Mesendoderm (in vitro differentiated cells): ENCODE results near the gene MUCL3.

Source experiments
- DNase-seq: peaks from one replicate; pipeline ENCODE4 v3.0.0; 2013
- H2AK5ac ChIP-seq: 2 replicates; pipeline ENCODE4 v1.6.1; 2013; ENCODE audit warnings: low read length, inconsistent platforms
- H2BK120ac ChIP-seq: 2 replicates; pipeline ENCODE4 v1.6.1; 2013; ENCODE audit warnings: low read depth, mild to moderate bottlenecking, low read length, moderate library complexity, mixed read lengths
- H2BK15ac ChIP-seq: replicated peaks from 2 replicates; pipeline ENCODE4 v1.6.1; 2013; ENCODE audit warnings: low read depth, mild to moderate bottlenecking, moderate library complexity
- H2BK5ac ChIP-seq: 2 replicates; pipeline ENCODE4 v1.6.1; 2013; ENCODE audit warnings: low read length, inconsistent platforms
- H3K18ac ChIP-seq: 2 replicates; pipeline ENCODE4 v1.6.1; 2013; ENCODE audit warnings: mild to moderate bottlenecking, low read length, mixed read lengths
- H3K23ac ChIP-seq: one replicate; pipeline ENCODE4 v1.6.1; 2013; ENCODE audit warnings: low read length
- H3K27ac ChIP-seq: 2 replicates; pipeline ENCODE4 v1.5.1; 2013; ENCODE audit warnings: low read depth, mild to moderate bottlenecking, inconsistent platforms, low read length, moderate library complexity
- H3K27me3 ChIP-seq: 2 replicates; pipeline ENCODE4 v1.6.1; 2013; ENCODE audit warnings: low read length, control low read depth, mild to moderate bottlenecking, inconsistent platforms; ENCODE audit not compliant: insufficient read depth, poor library complexity
- H3K36me3 ChIP-seq: 2 replicates; pipeline ENCODE4 v1.6.1; 2013; ENCODE audit warnings: low read length, inconsistent platforms; ENCODE audit not compliant: control insufficient read depth, insufficient read depth
- H3K4ac ChIP-seq: one replicate; pipeline ENCODE4 v1.6.1; 2013; ENCODE audit warnings: low read depth, mild to moderate bottlenecking, low read length, moderate library complexity
- H3K4me1 ChIP-seq: 2 replicates; pipeline ENCODE4 v1.6.1; 2013; ENCODE audit warnings: low read depth, low read length, inconsistent platforms; ENCODE audit not compliant: control insufficient read depth
- H3K4me2 ChIP-seq: 2 replicates; pipeline ENCODE4 v1.6.1; 2013; ENCODE audit warnings: low read length
- H3K4me3 ChIP-seq: 2 replicates; pipeline ENCODE4 v1.5.1; 2013; ENCODE audit warnings: mild to moderate bottlenecking, low read length
- H3K56ac ChIP-seq: one replicate; pipeline ENCODE4 v1.6.1; 2013; ENCODE audit warnings: low read length
- H3K79me1 ChIP-seq: 2 replicates; pipeline ENCODE4 v1.6.1; 2013; ENCODE audit warnings: low read length, inconsistent platforms
- H3K79me2 ChIP-seq: 2 replicates; pipeline ENCODE4 v1.6.1; 2013; ENCODE audit warnings: mild to moderate bottlenecking, low read length; ENCODE audit not compliant: control insufficient read depth, insufficient read depth
- H3K9ac ChIP-seq: 2 replicates; pipeline ENCODE4 v1.6.1; 2013; ENCODE audit warnings: low read length, inconsistent platforms
- H4K5ac ChIP-seq: one replicate; pipeline ENCODE4 v1.6.1; 2013; ENCODE audit warnings: low read length
- H4K8ac ChIP-seq: one replicate; pipeline ENCODE4 v1.6.1; 2013; ENCODE audit warnings: low read depth, mild to moderate bottlenecking, control low read depth, low read length, moderate library complexity
- WGBS: extraction: QIAGEN DNeasy Blood & Tissue Kit; methylation state at CpG from one replicate; pipeline ENCODE4 v1.1.7; 2013; ENCODE audit warnings: low lambda C conversion rate, missing lambda C conversion rate; ENCODE audit not compliant: insufficient coverage; ENCODE audit errors: extremely low coverage; 5-methylcytosine and 5-hydroxymethylcytosine counted together

Gene MUCL3

GRCh38 chr6:30957716-30958115, 16.9 kb downstream of the MUCL3 start:
- Histone ChIP-seq H3K4ac (no peak overlapping the region), H3K18ac (no peak overlapping the region), H2BK5ac (no peak overlapping the region), H3K79me2 (no peaks in the 10 kb centered on the region), H3K4me2 (no peak overlapping the region), H3K27ac (no peak overlapping the region), H3K36me3 (no peaks in the 10 kb centered on the region), H4K8ac (no peak overlapping the region), H2BK120ac (no peak overlapping the region), H4K5ac (no peak overlapping the region), H3K9ac (no peak overlapping the region), H2AK5ac (no peak overlapping the region), H2BK15ac (no peak overlapping the region), H3K27me3 (no peaks in the 10 kb centered on the region), H3K23ac (no peak overlapping the region), H3K4me1 (peaks cover 9% of the 10 kb centered on the region), H3K56ac (no peak overlapping the region), H3K4me3 (no peak overlapping the region), H3K79me1 (no peaks in the 10 kb centered on the region)
- no peak for DNase-seq
- WGBS, result no CpG with 5 or more reads among the region's 2 CpGs

GRCh38 chr6:30960907-30961673, 20.3 kb downstream of the MUCL3 start:
- no peak for DNase-seq
- Histone ChIP-seq H3K79me1 (no peaks in the 10 kb centered on the region), H3K9ac (no peak overlapping the region), H3K36me3 (no peaks in the 10 kb centered on the region), H4K5ac (no peak overlapping the region), H2AK5ac (no peak overlapping the region), H4K8ac (no peak overlapping the region), H3K27me3 (no peaks in the 10 kb centered on the region), H3K23ac (no peak overlapping the region), H3K79me2 (no peaks in the 10 kb centered on the region), H3K27ac (no peak overlapping the region), H3K56ac (no peak overlapping the region), H2BK120ac (no peak overlapping the region), H2BK15ac (no peak overlapping the region), H3K4me3 (no peak overlapping the region), H3K4me2 (no peak overlapping the region), H3K4ac (no peak overlapping the region), H3K18ac (no peak overlapping the region), H2BK5ac (no peak overlapping the region), H3K4me1 (peaks cover 2% of the 10 kb centered on the region)
- WGBS, result 92% methylated on average over 1 of the region's 9 CpGs

- Histone ChIP-seq H2BK5ac (no peak overlapping the region), H3K4me3 (no peak overlapping the region), H3K79me1 (no peaks in the 10 kb centered on the region), H3K27me3 (no peaks in the 10 kb centered on the region), H2AK5ac (no peak overlapping the region), H3K23ac (no peak overlapping the region), H3K4ac (no peak overlapping the region), H3K36me3 (no peaks in the 10 kb centered on the region), H3K18ac (no peak overlapping the region), H4K8ac (no peak overlapping the region), H3K27ac (no peak overlapping the region), H2BK15ac (no peak overlapping the region), H2BK120ac (no peak overlapping the region), H3K56ac (no peak overlapping the region), H3K79me2 (no peaks in the 10 kb centered on the region), H3K9ac (no peak overlapping the region), H3K4me2 (no peak overlapping the region), H4K5ac (no peak overlapping the region), H3K4me1 (no peaks in the 10 kb centered on the region)
- no peak for DNase-seq
Measured at GRCh38 chr6:30962716-30963115, 21.9 kb downstream of the MUCL3 start.

- no peak overlapping the region for H3K23ac ChIP-seq
- no peak overlapping the region for H3K27ac ChIP-seq
- H3K56ac ChIP-seq, result no peak overlapping the region
- DNase-seq, result no peak
- H4K8ac ChIP-seq, result no peak overlapping the region
- no peak overlapping the region for H3K9ac ChIP-seq
- H3K79me2 ChIP-seq, result no peaks in the 10 kb centered on the region
- no CpG with 5 or more reads among the region's 6 CpGs for WGBS
- H3K4me1 ChIP-seq, result no peaks in the 10 kb centered on the region
- H3K27me3 ChIP-seq, result no peaks in the 10 kb centered on the region
- H4K5ac ChIP-seq, result no peak overlapping the region
- no peak overlapping the region for H3K4me2 ChIP-seq
- no peak overlapping the region for H2BK5ac ChIP-seq
- H3K4ac ChIP-seq, result no peak overlapping the region
- no peaks in the 10 kb centered on the region for H3K79me1 ChIP-seq
- no peak overlapping the region for H3K4me3 ChIP-seq
- no peak overlapping the region for H2BK120ac ChIP-seq
- H2BK15ac ChIP-seq, result no peak overlapping the region
- H3K36me3 ChIP-seq, result no peaks in the 10 kb centered on the region
- no peak overlapping the region for H3K18ac ChIP-seq
- H2AK5ac ChIP-seq, result no peak overlapping the region
Measured at GRCh38 chr6:30963641-30964040, 22.9 kb downstream of the MUCL3 start.

GRCh38 chr6:30964075-30964474, 23.3 kb downstream of the MUCL3 start:
- H3K79me1 ChIP-seq, result no peaks in the 10 kb centered on the region
- no peak overlapping the region for H3K18ac ChIP-seq
- H2BK5ac ChIP-seq, result no peak overlapping the region
- DNase-seq, result no peak
- no peaks in the 10 kb centered on the region for H3K4me1 ChIP-seq
- no peak overlapping the region for H3K56ac ChIP-seq
- WGBS, result no CpG with 5 or more reads among the region's 4 CpGs
- no peak overlapping the region for H3K4me3 ChIP-seq
- H4K8ac ChIP-seq, result no peak overlapping the region
- H2AK5ac ChIP-seq, result no peak overlapping the region
- H3K36me3 ChIP-seq, result no peaks in the 10 kb centered on the region
- no peak overlapping the region for H3K9ac ChIP-seq
- H3K23ac ChIP-seq, result no peak overlapping the region
- H2BK120ac ChIP-seq, result no peak overlapping the region
- no peaks in the 10 kb centered on the region for H3K27me3 ChIP-seq
- no peak overlapping the region for H3K4ac ChIP-seq
- H3K79me2 ChIP-seq, result no peaks in the 10 kb centered on the region
- no peak overlapping the region for H2BK15ac ChIP-seq
- H4K5ac ChIP-seq, result no peak overlapping the region
- H3K27ac ChIP-seq, result no peak overlapping the region
- no peak overlapping the region for H3K4me2 ChIP-seq

GRCh38 chr6:30965140-30965601, 24.4 kb downstream of the MUCL3 start:
- WGBS, result no CpG with 5 or more reads among the region's 5 CpGs

More at GRCh38 chr6:30965140-30965601, 24.4 kb downstream of the MUCL3 start:
- Histone ChIP-seq H2BK120ac (no peak overlapping the region), H3K18ac (no peak overlapping the region), H3K79me2 (no peaks in the 10 kb centered on the region), H3K23ac (no peak overlapping the region), H3K27ac (no peak overlapping the region), H3K9ac (no peak overlapping the region), H3K79me1 (no peaks in the 10 kb centered on the region), H4K8ac (no peak overlapping the region), H4K5ac (no peak overlapping the region), H3K56ac (no peak overlapping the region), H3K4me2 (no peak overlapping the region), H3K4ac (no peak overlapping the region), H2BK15ac (no peak overlapping the region), H2AK5ac (no peak overlapping the region), H3K4me3 (no peak overlapping the region), H3K27me3 (no peaks in the 10 kb centered on the region), H3K4me1 (no peaks in the 10 kb centered on the region), H2BK5ac (no peak overlapping the region), H3K36me3 (no peaks in the 10 kb centered on the region)
- DNase-seq, result no peak
